Caco-2 (cell line): ENCODE measurements around the gene FHOD3. TPM values are rescaled to one million over a fixed set of nuclear protein-coding genes. Genes with fewer than 3 reads are reported as not detected.

ENCODE experiments used
- BruUV-seq: library from RNA; stranded (reverse); fragments of 400-500 nt; replicated peaks from 2 replicates; lab custom pipeline; 2021; lab: Mats Ljungman, UMichigan
- CTCF ChIA-PET: fragments of 300-600 bp; sonication (Branson Sonifier 250); formaldehyde crosslinking; loops from one replicate; lab custom pipeline; 2022; ENCODE audit warnings: antibody characterized with exemption; lab: Charles Lee
- POLR2A ChIA-PET: fragments of 300-600 bp; sonication (Branson Sonifier 250); formaldehyde crosslinking; loops from one replicate; lab custom pipeline; 2022; ENCODE audit warnings: antibody characterized with exemption; lab: Charles Lee
- DNase-seq, 2 experiments: peaks; one replicate each; pipeline versions ENCODE4 v3.0.0 to v3.0.0-alpha.2; 2020 to 2022
- H3K27me3 ChIP-seq: replicated peaks from 2 replicates; pipeline ENCODE4 v1.6.0; 2011; ENCODE audit warnings: low read length; ENCODE audit not compliant: control insufficient read depth, insufficient read depth
- H3K36me3 ChIP-seq: 2 replicates; pipeline ENCODE4 v1.5.1; 2011; ENCODE audit warnings: low read length; ENCODE audit not compliant: control insufficient read depth, insufficient read depth
- H3K4me1 ChIP-seq: fragments of 250-450 bp; sonication (Bioruptor Pico); 2 replicates; pipeline ENCODE4 v1.5.1; 2020; ENCODE audit warnings: mild to moderate bottlenecking
- H3K4me3 ChIP-seq: 2 replicates; pipeline ENCODE4 v1.5.1; 2011; ENCODE audit warnings: low read depth, mild to moderate bottlenecking, control low read depth, low read length
- H3K9me3 ChIP-seq: fragments of 250-450 bp; sonication (Bioruptor Pico); 2 replicates; pipeline ENCODE4 v1.5.1; 2020; ENCODE audit warnings: mild to moderate bottlenecking, moderate library complexity
- H3K27ac Mint-ChIP-seq: one replicate; pipeline ENCODE4 v1.8.0; 2022; ENCODE audit warnings: mixed read lengths; ENCODE audit not compliant: unreplicated experiment
- H3K27me3 Mint-ChIP-seq: one replicate; pipeline ENCODE4 v1.8.0; 2022; ENCODE audit warnings: mixed read lengths; ENCODE audit not compliant: insufficient read depth, unreplicated experiment
- H3K36me3 Mint-ChIP-seq: one replicate; pipeline ENCODE4 v1.8.0; 2022; ENCODE audit warnings: mild to moderate bottlenecking, mixed read lengths; ENCODE audit not compliant: insufficient read depth, unreplicated experiment
- H3K4me1 Mint-ChIP-seq: one replicate; pipeline ENCODE4 v1.8.0; 2022; ENCODE audit warnings: low read depth, mixed read lengths; ENCODE audit not compliant: unreplicated experiment
- H3K4me3 Mint-ChIP-seq: one replicate; pipeline ENCODE4 v1.8.0; 2022; ENCODE audit warnings: mild to moderate bottlenecking, moderate library complexity, mixed read lengths; ENCODE audit not compliant: unreplicated experiment
- H3K9me3 Mint-ChIP-seq: one replicate; pipeline ENCODE4 v1.8.0; 2022; ENCODE audit warnings: mixed read lengths; ENCODE audit not compliant: unreplicated experiment
- CTCF ChIP-seq, 2 experiments: fragments of 200-600 bp in 1 of 2; IDR thresholded peaks; 1 replicate in 1 of 2; 2 replicates in 1 of 2; pipeline versions ENCODE4 v1.5.1 to v1.8.0; 2011 to 2022; ENCODE audit warnings: antibody characterized with exemption in 1 of 2, control low read depth in 1 of 2, inconsistent platforms in 1 of 2, low read depth in 1 of 2, low read length in 1 of 2, mild to moderate bottlenecking in 1 of 2, moderate library complexity in 1 of 2; ENCODE audit not compliant: insufficient read depth in 1 of 2, severe bottlenecking in 1 of 2, unreplicated experiment in 1 of 2
- intact Hi-C: fragments of 100-400 bp; cut with micrococcal nuclease; formaldehyde crosslinking; loops from one replicate; pipeline ENCODE4 v1.10.0; 2022; ENCODE audit not compliant: unreplicated experiment
- total RNA-seq: library from RNA; stranded (reverse); gene quantifications from 2 replicates; pipeline ENCODE4 v1.2.3, GENCODE V29; 2022

The FHOD3 gene
- total RNA-seq, 1 experiment from 2014 or later: not detected

DNA sequence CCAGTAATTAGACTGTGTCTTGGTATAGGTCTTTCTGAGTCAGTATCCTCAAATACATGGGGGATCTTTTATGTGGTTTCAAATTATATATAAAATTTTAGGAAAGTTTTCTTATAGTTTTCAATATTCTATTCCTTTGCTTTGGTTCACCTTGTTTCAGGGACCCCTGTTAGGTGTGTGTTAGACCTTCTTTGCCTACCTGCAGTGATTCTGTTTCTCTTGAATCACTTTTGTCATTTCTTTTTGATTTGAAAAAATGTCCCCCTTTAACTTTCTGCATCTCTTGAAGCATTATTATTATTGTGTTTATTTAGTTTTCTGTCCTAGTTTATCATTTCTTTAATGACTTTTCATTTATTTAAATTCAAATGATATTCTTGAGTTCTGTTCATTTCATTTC is 98.7 kb downstream of the FHOD3 start:
- no peak overlapping the region for H3K4me3 Mint-ChIP-seq
- CTCF ChIA-PET: no interaction called here
- POLR2A ChIA-PET: no interaction called here
- no peak overlapping the region for H3K27ac Mint-ChIP-seq
- intact Hi-C loops: no loop called here
- no peaks in the 10 kb centered on the region for H3K36me3 Mint-ChIP-seq
- H3K4me1 Mint-ChIP-seq: no peaks in the 10 kb centered on the region
- Histone ChIP-seq H3K9me3 (no peaks in the 10 kb centered on the region), H3K27me3 (no peaks in the 10 kb centered on the region), H3K4me3 (no peak overlapping the region), H3K4me1 (no peaks in the 10 kb centered on the region), H3K36me3 (no peaks in the 10 kb centered on the region)
- H3K27me3 Mint-ChIP-seq: peaks cover 3% of the 10 kb centered on the region
- H3K9me3 Mint-ChIP-seq: no peaks in the 10 kb centered on the region
- no peak for DNase-seq
- TF ChIP-seq CTCF (IDR thresholded peaks at IDR 0.05; ENCODE audit: insufficient read depth in 1 of 2, low read depth in 1 of 2, low read length in 1 of 2, severe bottlenecking in 1 of 2, unreplicated experiment in 1 of 2): no peak
- BruUV-seq: no TSS peak

GRCh38 chr18:36397033-36397432 is 99.5 kb downstream of the FHOD3 start:
- Mint-ChIP-seq H3K4me3 (no peak overlapping the region), H3K27ac (no peak overlapping the region), H3K4me1 (no peaks in the 10 kb centered on the region), H3K9me3 (no peaks in the 10 kb centered on the region), H3K36me3 (no peaks in the 10 kb centered on the region), H3K27me3 (peaks cover 3% of the 10 kb centered on the region)
- intact Hi-C loops: no loop called here
- H3K36me3 ChIP-seq: no peaks in the 10 kb centered on the region
- DNase-seq: no peak
- H3K4me1 ChIP-seq: no peaks in the 10 kb centered on the region
- no peaks in the 10 kb centered on the region for H3K27me3 ChIP-seq
- no TSS peak for BruUV-seq
- CTCF ChIA-PET: no interaction called here
- no peak for TF ChIP-seq CTCF (IDR thresholded peaks at IDR 0.05; ENCODE audit: insufficient read depth in 1 of 2, low read depth in 1 of 2, low read length in 1 of 2, severe bottlenecking in 1 of 2, unreplicated experiment in 1 of 2)
- POLR2A ChIA-PET: no interaction called here
- no peak overlapping the region for H3K4me3 ChIP-seq
- H3K9me3 ChIP-seq: no peaks in the 10 kb centered on the region

DNA sequence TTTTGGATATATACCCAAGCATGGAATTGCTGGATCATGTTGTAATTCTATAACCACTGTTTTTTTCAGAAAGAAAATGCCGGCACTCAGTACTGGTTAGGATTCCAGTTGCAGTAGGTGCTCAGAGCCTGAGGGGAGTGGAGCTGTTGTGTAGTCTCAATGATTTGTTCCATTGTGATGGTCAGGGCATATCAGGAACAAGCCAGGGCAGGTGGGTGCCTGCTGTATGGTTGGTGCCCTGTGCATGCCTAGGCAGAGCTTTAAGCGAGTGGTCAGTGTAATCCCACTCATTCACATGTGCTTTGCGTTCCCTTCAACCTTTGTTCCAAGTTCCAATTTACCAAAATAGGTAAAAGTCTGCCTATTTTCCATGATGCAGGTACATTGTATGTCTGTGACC is 100.9 kb downstream of the FHOD3 start:
- CTCF ChIA-PET: no interaction called here

More for the DNA sequence above, 100.9 kb downstream of the FHOD3 start:
- no peak overlapping the region for H3K4me3 Mint-ChIP-seq
- DNase-seq: no peak
- H3K9me3 ChIP-seq: no peaks in the 10 kb centered on the region
- H3K36me3 ChIP-seq: no peaks in the 10 kb centered on the region
- H3K36me3 Mint-ChIP-seq: no peaks in the 10 kb centered on the region
- no peaks in the 10 kb centered on the region for H3K4me1 ChIP-seq
- no peaks in the 10 kb centered on the region for H3K9me3 Mint-ChIP-seq
- H3K27me3 Mint-ChIP-seq: peaks cover 3% of the 10 kb centered on the region
- H3K27ac Mint-ChIP-seq: no peak overlapping the region
- POLR2A ChIA-PET: no interaction called here
- no peaks in the 10 kb centered on the region for H3K27me3 ChIP-seq
- H3K4me3 ChIP-seq: no peak overlapping the region
- intact Hi-C loops: no loop called here
- TF ChIP-seq CTCF (IDR thresholded peaks at IDR 0.05; ENCODE audit: insufficient read depth in 1 of 2, low read depth in 1 of 2, low read length in 1 of 2, severe bottlenecking in 1 of 2, unreplicated experiment in 1 of 2): no peak
- no peaks in the 10 kb centered on the region for H3K4me1 Mint-ChIP-seq
- BruUV-seq: no TSS peak
